Stimulated activated CD4-positive, alpha-beta T cell treated with anti-CD3 and anti-CD28 coated beads, Interleukin-4, amount 100 ng/mL, for 1 hour (primary cell): ENCODE results near the gene ACTC1.
"Not testable (repeated sequence)": the region's sequence is repeated elsewhere in the genome, so short reads cannot be mapped to it uniquely, and the experiment has no call there.

Source experiments
- DNase-seq: peaks from one replicate; pipeline ENCODE4 v3.0.0-alpha.2; 2020

ACTC1 gene

GRCh38 chr15:34795267-34796081 is at the start of gene ACTC1:
Gene ACTC1 (minus strand): TSS chr15:34795549. CDS start chr15:34794808, 741 bp downstream.
- no peak for DNase-seq

- no peak for DNase-seq
Observed at GRCh38 chr15:34841262-34841725, 45.9 kb upstream of the ACTC1 start.

- no peak for DNase-seq
Observed at GRCh38 chr15:34838282-34838681, 42.9 kb upstream of the ACTC1 start.

- DNase-seq: no peak
Observed at GRCh38 chr15:34837246-34838016, 42.1 kb upstream of the ACTC1 start.

- DNase-seq: no peak
Observed at GRCh38 chr15:34828145-34828911, 33.0 kb upstream of the ACTC1 start.

- DNase-seq: no peak
Observed at GRCh38 chr15:34821831-34822230, 26.5 kb upstream of the ACTC1 start.

GRCh38 chr15:34820110-34820509 is 24.8 kb upstream of the ACTC1 start:
- DNase-seq: no peak

- no peak for DNase-seq
Observed at GRCh38 chr15:34818526-34818925, 23.2 kb upstream of the ACTC1 start.

GRCh38 chr15:34815836-34816235 is 20.5 kb upstream of the ACTC1 start:
- DNase-seq: no peak

GRCh38 chr15:34813446-34814190 is 18.3 kb upstream of the ACTC1 start:
- DNase-seq: no peak

- not testable (repeated sequence) for DNase-seq
Observed at GRCh38 chr15:34812868-34813365, 17.6 kb upstream of the ACTC1 start.

- DNase-seq: no peak
Observed at GRCh38 chr15:34812369-34812768, 17.0 kb upstream of the ACTC1 start.

- no peak for DNase-seq
Observed at GRCh38 chr15:34810443-34811129, 15.2 kb upstream of the ACTC1 start.

- DNase-seq: no peak
Observed at GRCh38 chr15:34809186-34809585, 13.8 kb upstream of the ACTC1 start.

- DNase-seq: no peak
Observed at GRCh38 chr15:34808016-34808415, 12.7 kb upstream of the ACTC1 start.

GRCh38 chr15:34807241-34807640 is 11.9 kb upstream of the ACTC1 start:
- not testable (repeated sequence) for DNase-seq

- DNase-seq: no peak
Observed at GRCh38 chr15:34804776-34805175, 9.4 kb upstream of the ACTC1 start.

- DNase-seq: no peak
Observed at GRCh38 chr15:34804113-34804512, 8.8 kb upstream of the ACTC1 start.

GRCh38 chr15:34802803-34803750 is 7.7 kb upstream of the ACTC1 start:
- no peak for DNase-seq

GRCh38 chr15:34802371-34802770 is 7.0 kb upstream of the ACTC1 start:
- no peak for DNase-seq
